Mesendoderm (in vitro differentiated cells): ENCODE data around the gene FST.
A peak's percentile ranks its signal among the peaks of the same experiment; 100 is the strongest.

Experiments used
- DNase-seq: peaks from one replicate; pipeline ENCODE4 v3.0.0; 2013
- H2AK5ac ChIP-seq: 2 replicates; pipeline ENCODE4 v1.6.1; 2013; ENCODE audit warnings: low read length, inconsistent platforms
- H2BK120ac ChIP-seq: 2 replicates; pipeline ENCODE4 v1.6.1; 2013; ENCODE audit warnings: low read depth, mild to moderate bottlenecking, low read length, moderate library complexity, mixed read lengths
- H2BK15ac ChIP-seq: replicated peaks from 2 replicates; pipeline ENCODE4 v1.6.1; 2013; ENCODE audit warnings: low read depth, mild to moderate bottlenecking, moderate library complexity
- H2BK5ac ChIP-seq: 2 replicates; pipeline ENCODE4 v1.6.1; 2013; ENCODE audit warnings: low read length, inconsistent platforms
- H3K18ac ChIP-seq: 2 replicates; pipeline ENCODE4 v1.6.1; 2013; ENCODE audit warnings: mild to moderate bottlenecking, low read length, mixed read lengths
- H3K23ac ChIP-seq: one replicate; pipeline ENCODE4 v1.6.1; 2013; ENCODE audit warnings: low read length
- H3K27ac ChIP-seq: 2 replicates; pipeline ENCODE4 v1.5.1; 2013; ENCODE audit warnings: low read depth, mild to moderate bottlenecking, inconsistent platforms, low read length, moderate library complexity
- H3K27me3 ChIP-seq: 2 replicates; pipeline ENCODE4 v1.6.1; 2013; ENCODE audit warnings: low read length, control low read depth, mild to moderate bottlenecking, inconsistent platforms; ENCODE audit not compliant: insufficient read depth, poor library complexity
- H3K36me3 ChIP-seq: 2 replicates; pipeline ENCODE4 v1.6.1; 2013; ENCODE audit warnings: low read length, inconsistent platforms; ENCODE audit not compliant: control insufficient read depth, insufficient read depth
- H3K4ac ChIP-seq: one replicate; pipeline ENCODE4 v1.6.1; 2013; ENCODE audit warnings: low read depth, mild to moderate bottlenecking, low read length, moderate library complexity
- H3K4me1 ChIP-seq: 2 replicates; pipeline ENCODE4 v1.6.1; 2013; ENCODE audit warnings: low read depth, low read length, inconsistent platforms; ENCODE audit not compliant: control insufficient read depth
- H3K4me2 ChIP-seq: 2 replicates; pipeline ENCODE4 v1.6.1; 2013; ENCODE audit warnings: low read length
- H3K4me3 ChIP-seq: 2 replicates; pipeline ENCODE4 v1.5.1; 2013; ENCODE audit warnings: mild to moderate bottlenecking, low read length
- H3K56ac ChIP-seq: one replicate; pipeline ENCODE4 v1.6.1; 2013; ENCODE audit warnings: low read length
- H3K79me1 ChIP-seq: 2 replicates; pipeline ENCODE4 v1.6.1; 2013; ENCODE audit warnings: low read length, inconsistent platforms
- H3K79me2 ChIP-seq: 2 replicates; pipeline ENCODE4 v1.6.1; 2013; ENCODE audit warnings: mild to moderate bottlenecking, low read length; ENCODE audit not compliant: control insufficient read depth, insufficient read depth
- H3K9ac ChIP-seq: 2 replicates; pipeline ENCODE4 v1.6.1; 2013; ENCODE audit warnings: low read length, inconsistent platforms
- H4K5ac ChIP-seq: one replicate; pipeline ENCODE4 v1.6.1; 2013; ENCODE audit warnings: low read length
- H4K8ac ChIP-seq: one replicate; pipeline ENCODE4 v1.6.1; 2013; ENCODE audit warnings: low read depth, mild to moderate bottlenecking, control low read depth, low read length, moderate library complexity
- WGBS: extraction: QIAGEN DNeasy Blood & Tissue Kit; methylation state at CpG from one replicate; pipeline ENCODE4 v1.1.7; 2013; ENCODE audit warnings: low lambda C conversion rate, missing lambda C conversion rate; ENCODE audit not compliant: insufficient coverage; ENCODE audit errors: extremely low coverage; 5-methylcytosine and 5-hydroxymethylcytosine counted together

FST gene

DNA sequence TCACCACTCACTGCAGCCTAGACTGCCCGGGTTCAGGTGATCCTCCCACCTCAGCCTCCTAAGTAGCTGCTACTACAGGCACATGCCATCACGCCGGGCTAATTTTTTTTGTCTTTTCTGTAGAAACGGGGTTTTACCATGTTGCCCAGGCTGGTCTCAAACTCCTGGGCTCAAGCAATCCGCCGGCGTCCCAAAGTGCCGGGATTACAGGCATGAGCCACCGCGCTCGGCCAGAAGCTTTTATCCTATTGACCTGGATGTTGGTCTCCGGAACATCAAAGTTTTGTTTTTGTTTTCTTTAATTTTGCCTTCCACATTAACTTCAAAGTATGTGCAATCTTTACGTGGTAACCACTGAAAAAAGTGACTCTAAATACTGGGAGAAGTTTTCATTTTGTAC lies 42.4 kb upstream of the FST start:
- Histone ChIP-seq H4K8ac (no peak overlapping the region), H2BK120ac (no peak overlapping the region), H3K4me3 (no peak overlapping the region), H3K4me2 (no peak overlapping the region), H3K4me1 (no peaks in the 10 kb centered on the region), H2AK5ac (no peak overlapping the region), H3K79me1 (no peaks in the 10 kb centered on the region), H3K56ac (no peak overlapping the region), H3K27me3 (no peaks in the 10 kb centered on the region), H3K18ac (no peak overlapping the region), H3K4ac (no peak overlapping the region), H2BK5ac (no peak overlapping the region), H3K36me3 (no peaks in the 10 kb centered on the region), H4K5ac (no peak overlapping the region), H3K9ac (no peak overlapping the region), H3K27ac (no peak overlapping the region), H2BK15ac (peak overlapping the region; percentile 85), H3K79me2 (no peaks in the 10 kb centered on the region), H3K23ac (no peak overlapping the region)
- no CpG with 5 or more reads among the region's 13 CpGs for WGBS
- no peak for DNase-seq

DNA sequence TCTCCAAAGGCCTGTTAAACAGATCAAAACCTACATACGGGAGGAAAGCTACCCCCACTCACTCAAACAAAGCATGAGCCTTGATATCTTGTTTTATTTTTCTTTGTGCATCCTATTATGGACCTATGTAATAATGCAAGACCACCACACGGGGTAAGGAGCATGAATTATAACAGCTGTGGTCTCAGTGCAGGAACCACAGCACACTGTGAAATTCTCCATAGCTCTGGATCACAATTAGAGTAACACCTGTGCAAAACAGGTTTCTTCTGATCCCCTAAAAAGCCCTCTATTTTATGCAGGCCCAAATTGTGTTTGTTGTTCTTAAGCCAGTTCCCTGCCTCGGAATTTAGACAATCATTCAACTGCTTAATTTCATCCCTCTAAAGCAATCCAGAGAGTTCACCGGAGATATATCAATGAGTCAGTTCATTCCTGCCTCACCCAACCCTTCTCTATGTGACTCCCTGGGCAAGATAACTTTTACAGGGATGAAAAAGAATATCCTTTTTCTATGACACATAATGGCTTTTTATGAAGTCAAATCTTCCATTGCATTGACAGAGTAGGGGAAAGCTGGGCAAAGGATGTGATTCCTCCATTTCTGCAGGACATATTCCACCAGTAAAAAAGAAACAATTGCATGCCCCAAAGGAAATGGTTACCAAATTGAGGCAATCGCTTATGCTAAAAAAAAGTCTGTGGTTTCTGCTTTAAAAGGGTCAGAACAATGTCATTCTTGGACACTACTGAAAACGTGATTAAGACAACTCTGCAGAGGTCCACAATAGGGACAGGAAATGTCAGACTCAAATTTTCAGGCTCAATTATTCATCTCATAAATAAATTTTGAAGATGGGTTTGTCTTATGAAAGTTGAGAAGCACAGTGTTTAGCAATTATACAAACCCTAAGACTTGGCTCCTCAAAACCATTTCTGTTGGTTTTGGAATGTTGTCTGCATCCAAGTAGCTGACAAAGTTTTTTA lies 41.6 kb upstream of the FST start:
- Histone ChIP-seq H2AK5ac (no peak overlapping the region), H3K79me1 (no peaks in the 10 kb centered on the region), H3K27ac (no peak overlapping the region), H3K4me2 (no peak overlapping the region), H2BK120ac (no peak overlapping the region), H3K4ac (no peak overlapping the region), H2BK15ac (peak overlapping the region; percentile 85), H3K27me3 (no peaks in the 10 kb centered on the region), H3K4me1 (no peaks in the 10 kb centered on the region), H4K5ac (no peak overlapping the region), H3K36me3 (no peaks in the 10 kb centered on the region), H3K18ac (no peak overlapping the region), H3K4me3 (no peak overlapping the region), H3K23ac (no peak overlapping the region), H3K79me2 (no peaks in the 10 kb centered on the region), H3K56ac (no peak overlapping the region), H3K9ac (no peak overlapping the region), H4K8ac (no peak overlapping the region), H2BK5ac (no peak overlapping the region)
- no peak for DNase-seq
- WGBS = no CpG with 5 or more reads among the region's 6 CpGs

GRCh38 chr5:53442961-53443360 lies 37.5 kb upstream of the FST start:
- Histone ChIP-seq H3K4me1 (no peaks in the 10 kb centered on the region), H3K79me1 (no peaks in the 10 kb centered on the region), H3K4ac (no peak overlapping the region), H2BK15ac (no peak overlapping the region), H4K8ac (no peak overlapping the region), H3K9ac (no peak overlapping the region), H3K79me2 (no peaks in the 10 kb centered on the region), H2BK120ac (peak overlapping the region; percentile 45), H3K23ac (no peak overlapping the region), H3K18ac (no peak overlapping the region), H2BK5ac (no peak overlapping the region), H3K27ac (no peak overlapping the region), H3K36me3 (no peaks in the 10 kb centered on the region), H3K4me3 (no peak overlapping the region), H3K27me3 (no peaks in the 10 kb centered on the region), H2AK5ac (no peak overlapping the region), H3K4me2 (no peak overlapping the region), H4K5ac (no peak overlapping the region), H3K56ac (no peak overlapping the region)
- DNase-seq = no peak
- no CpG with 5 or more reads among the region's 1 CpG for WGBS

GRCh38 chr5:53445569-53445968 lies 34.9 kb upstream of the FST start:
- Histone ChIP-seq H3K27ac (no peak overlapping the region), H2BK120ac (no peak overlapping the region), H3K4me1 (no peaks in the 10 kb centered on the region), H4K8ac (no peak overlapping the region), H4K5ac (no peak overlapping the region), H3K56ac (no peak overlapping the region), H3K9ac (no peak overlapping the region), H3K4me3 (no peak overlapping the region), H3K4ac (no peak overlapping the region), H2BK15ac (no peak overlapping the region), H3K79me1 (no peaks in the 10 kb centered on the region), H3K27me3 (no peaks in the 10 kb centered on the region), H3K23ac (no peak overlapping the region), H3K79me2 (no peaks in the 10 kb centered on the region), H2BK5ac (no peak overlapping the region), H3K18ac (no peak overlapping the region), H2AK5ac (no peak overlapping the region), H3K36me3 (no peaks in the 10 kb centered on the region), H3K4me2 (no peak overlapping the region)
- no CpG with 5 or more reads among the region's 1 CpG for WGBS
- DNase-seq = no peak

- H3K23ac ChIP-seq = no peak overlapping the region
- no peak overlapping the region for H3K4me2 ChIP-seq
- no peaks in the 10 kb centered on the region for H3K79me2 ChIP-seq
- H2BK5ac ChIP-seq = no peak overlapping the region
- no peaks in the 10 kb centered on the region for H3K79me1 ChIP-seq
- no CpG with 5 or more reads among the region's 2 CpGs for WGBS
- no peaks in the 10 kb centered on the region for H3K27me3 ChIP-seq
- no peak overlapping the region for H4K8ac ChIP-seq
- H3K4me3 ChIP-seq = no peak overlapping the region
- no peak overlapping the region for H2BK15ac ChIP-seq
- H3K4ac ChIP-seq = no peak overlapping the region
- H3K56ac ChIP-seq = no peak overlapping the region
- H3K4me1 ChIP-seq = no peaks in the 10 kb centered on the region
- DNase-seq = no peak
- H3K36me3 ChIP-seq = no peaks in the 10 kb centered on the region
- no peak overlapping the region for H2AK5ac ChIP-seq
- no peak overlapping the region for H3K18ac ChIP-seq
- H2BK120ac ChIP-seq = no peak overlapping the region
- no peak overlapping the region for H3K9ac ChIP-seq
- H3K27ac ChIP-seq = no peak overlapping the region
- H4K5ac ChIP-seq = no peak overlapping the region
These were observed 33.5 kb upstream of the FST start for GRCh38 chr5:53446908-53447307.
